IMR-90 (cell line): ENCODE results near the gene NACC1. TPM values are rescaled to one million over a fixed set of nuclear protein-coding genes. Genes with fewer than 3 reads are reported as not detected.

ENCODE experiments used
- ATAC-seq: fragments of 200-7000 bp; cut with Tn5 transposase; 2 replicates; pipeline ENCODE4 v1.9.1; 2020; ENCODE audit warnings: low read depth, mild to moderate bottlenecking, moderate library complexity
- BruUV-seq: library from RNA; stranded (reverse); fragments of 400-500 nt; replicated peaks from 2 replicates; lab custom pipeline; 2021; lab: Mats Ljungman, UMichigan
- CTCF ChIA-PET: fragments of 300-600 bp; formaldehyde crosslinking; extraction: SDS; loops from one replicate; lab custom pipeline; 2021; ENCODE audit warnings: antibody characterized with exemption; lab: Yijun Ruan, JAX
- POLR2A ChIA-PET: fragments of 300-600 bp; sonication (Branson Sonifier 250); formaldehyde crosslinking; loops from one replicate; lab custom pipeline; 2022; ENCODE audit warnings: antibody characterized with exemption; ENCODE audit not compliant: unreplicated experiment; lab: Charles Lee
- DNase-seq: peaks from one replicate; pipeline ENCODE4 v3.0.0; 2013
- H2AFZ ChIP-seq: replicated peaks from 2 replicates; pipeline ENCODE3; 2013; ENCODE audit warnings: low read length, mild to moderate bottlenecking; ENCODE audit not compliant: poor library complexity
- H2AK5ac ChIP-seq: 2 replicates; pipeline ENCODE4 v1.6.1; 2013; ENCODE audit warnings: low read depth, low read length, inconsistent platforms
- H2AK9ac ChIP-seq: replicated peaks from 2 replicates; pipeline ENCODE3; 2013; ENCODE audit warnings: mild to moderate bottlenecking, low read depth, low read length, moderate library complexity; ENCODE audit not compliant: poor library complexity
- H2BK120ac ChIP-seq: 2 replicates; pipeline ENCODE4 v1.6.1; 2013; ENCODE audit warnings: low read depth, low read length, inconsistent platforms
- H2BK15ac ChIP-seq: 3 replicates; pipeline ENCODE4 v1.6.1; 2013; ENCODE audit warnings: low read depth, low read length, inconsistent platforms
- H2BK20ac ChIP-seq: 2 replicates; pipeline ENCODE4 v1.6.1; 2013; ENCODE audit warnings: low read depth, mild to moderate bottlenecking, inconsistent platforms, low read length, moderate library complexity
- H2BK5ac ChIP-seq: 2 replicates; pipeline ENCODE4 v1.6.1; 2013; ENCODE audit warnings: mild to moderate bottlenecking, low read depth, low read length, inconsistent platforms; ENCODE audit not compliant: poor library complexity, severe bottlenecking
- H3K14ac ChIP-seq: replicated peaks from 2 replicates; pipeline ENCODE4 v1.6.1; 2013; ENCODE audit warnings: low read depth, low read length, inconsistent platforms
- H3K18ac ChIP-seq: 2 replicates; pipeline ENCODE4 v1.6.1; 2013; ENCODE audit warnings: low read depth, low read length, control low read depth
- H3K23ac ChIP-seq: 2 replicates; pipeline ENCODE4 v1.6.1; 2013; ENCODE audit warnings: low read depth, low read length, inconsistent platforms
- H3K27ac ChIP-seq: 2 replicates; pipeline ENCODE4 v1.5.1; 2013; ENCODE audit warnings: mild to moderate bottlenecking, control low read depth, low read length; ENCODE audit not compliant: insufficient read depth
- H3K27me3 ChIP-seq: 2 replicates; pipeline ENCODE4 v1.6.1; 2013; ENCODE audit warnings: low read length; ENCODE audit not compliant: control insufficient read depth, insufficient read depth
- H3K36me3 ChIP-seq: 2 replicates; pipeline ENCODE4 v1.6.1; 2013; ENCODE audit warnings: low read length, mixed read lengths; ENCODE audit not compliant: control insufficient read depth, insufficient read depth
- H3K4ac ChIP-seq: 2 replicates; pipeline ENCODE4 v1.6.1; 2013; ENCODE audit warnings: low read depth, low read length, inconsistent platforms
- H3K4me1 ChIP-seq: 2 replicates; pipeline ENCODE4 v1.6.1; 2013; ENCODE audit warnings: low read length, mixed read lengths; ENCODE audit not compliant: control insufficient read depth, insufficient read depth
- H3K4me2 ChIP-seq: 2 replicates; pipeline ENCODE4 v1.6.1; 2013; ENCODE audit warnings: low read depth, mild to moderate bottlenecking, control low read depth, low read length, moderate library complexity
- H3K4me3 ChIP-seq: 2 replicates; pipeline ENCODE4 v1.5.1; 2013; ENCODE audit warnings: low read depth, mild to moderate bottlenecking, control low read depth, low read length, moderate library complexity; ENCODE audit not compliant: insufficient read depth
- H3K56ac ChIP-seq: 2 replicates; pipeline ENCODE4 v1.6.1; 2013; ENCODE audit warnings: low read length, inconsistent platforms; ENCODE audit not compliant: insufficient read depth; ENCODE audit errors: extremely low read depth
- H3K79me1 ChIP-seq, 2 experiments: 2 replicates each; pipeline ENCODE4 v1.6.1; 2013; ENCODE audit warnings: low read length in 2 of 2, inconsistent platforms in 1 of 2, low read depth in 1 of 2
- H3K9ac ChIP-seq: 2 replicates; pipeline ENCODE4 v1.6.1; 2013; ENCODE audit warnings: low read depth, low read length, control low read depth
- H3K9me1 ChIP-seq: 2 replicates; pipeline ENCODE4 v1.6.1; 2013; ENCODE audit warnings: low read length, inconsistent platforms; ENCODE audit not compliant: insufficient read depth
- H3K9me3 ChIP-seq: 2 replicates; pipeline ENCODE4 v1.6.1; 2013; ENCODE audit warnings: low read length; ENCODE audit not compliant: control insufficient read depth, insufficient read depth
- H4K20me1 ChIP-seq: 2 replicates; pipeline ENCODE4 v1.6.1; 2013; ENCODE audit warnings: low read length, inconsistent platforms; ENCODE audit not compliant: insufficient read depth
- H4K5ac ChIP-seq: 2 replicates; pipeline ENCODE4 v1.6.1; 2013; ENCODE audit warnings: mild to moderate bottlenecking, low read depth, low read length, control low read depth
- H4K8ac ChIP-seq, 2 experiments: 2 replicates each; pipeline ENCODE4 v1.6.1; 2013; ENCODE audit warnings: low read depth in 2 of 2, low read length in 2 of 2, control low read depth in 1 of 2, inconsistent platforms in 1 of 2
- H4K91ac ChIP-seq: 2 replicates; pipeline ENCODE4 v1.6.1; 2013; ENCODE audit warnings: low read depth, low read length, inconsistent platforms; ENCODE audit not compliant: insufficient read depth
- BHLHE40 ChIP-seq: fragments of 150-350 bp; IDR thresholded peaks from 2 replicates; pipeline ENCODE4 v1.6.1; 2016; ENCODE audit warnings: mild to moderate bottlenecking, low read depth, low read length
- CEBPB ChIP-seq: IDR thresholded peaks from 2 replicates; pipeline ENCODE4 v1.6.1; 2012; ENCODE audit warnings: low read depth, low read length, improper control_type of control experiment
- CHD1 ChIP-seq: IDR thresholded peaks from 2 replicates; pipeline ENCODE4 v1.6.1; 2012; ENCODE audit warnings: low read depth, low read length, improper control_type of control experiment
- MAZ ChIP-seq: IDR thresholded peaks from 2 replicates; pipeline ENCODE4 v1.6.1; 2012; ENCODE audit warnings: low read depth, mild to moderate bottlenecking, low read length, improper control_type of control experiment, moderate library complexity, borderline replicate concordance
- MXI1 ChIP-seq: IDR thresholded peaks from 2 replicates; pipeline ENCODE4 v1.6.1; 2012; ENCODE audit warnings: low read depth, mild to moderate bottlenecking, low read length, moderate library complexity, borderline replicate concordance
- NFE2L2 ChIP-seq: fragments of 150-350 bp; IDR thresholded peaks from 2 replicates; pipeline ENCODE4 v1.6.1; 2016; ENCODE audit warnings: low read depth, mild to moderate bottlenecking, low read length
- POLR2A ChIP-seq: IDR thresholded peaks from 2 replicates; pipeline ENCODE4 v1.6.1; 2012; ENCODE audit warnings: mild to moderate bottlenecking, low read depth, low read length
- RCOR1 ChIP-seq: IDR thresholded peaks from 2 replicates; pipeline ENCODE4 v1.6.1; 2012; ENCODE audit warnings: mild to moderate bottlenecking, low read length, improper control_type of control experiment; ENCODE audit not compliant: insufficient replicate concordance
- RFX5 ChIP-seq: IDR thresholded peaks from 2 replicates; pipeline ENCODE4 v1.8.0; 2012; ENCODE audit warnings: low read depth, mild to moderate bottlenecking, low read length, moderate library complexity
- SMC3 ChIP-seq: fragments of 150-350 bp; IDR thresholded peaks from 2 replicates; pipeline ENCODE4 v1.6.1; 2016; ENCODE audit warnings: low read depth, mild to moderate bottlenecking, antibody characterized with exemption, low read length, moderate library complexity
- WGBS, 2 experiments: methylation state at CpG; one replicate each; pipeline versions ENCODE4 v1.1.5 to v1.1.7; 2013; ENCODE audit warnings: missing lambda C conversion rate in 2 of 2; ENCODE audit not compliant: insufficient read length in 1 of 2; ENCODE audit errors: extremely low coverage in 2 of 2; 5-methylcytosine and 5-hydroxymethylcytosine counted together
- dilution Hi-C: fragments of 300-500 bp; cut with HindIII; formaldehyde crosslinking; loops from one replicate; pipeline ENCODE4 v1.14.3; 2018; ENCODE audit warnings: low sequenced_read_pairs; ENCODE audit not compliant: unreplicated experiment
- in situ Hi-C: fragments of 300-500 bp; cut with MboI; formaldehyde crosslinking; loops from 3 replicates; pipeline ENCODE4 v1.14.3; 2019; ENCODE audit warnings: low sequenced_read_pairs, inconsistent platforms, mixed read lengths
- intact Hi-C: fragments of 100-400 bp; cut with micrococcal nuclease; formaldehyde crosslinking; loops from 2 replicates; pipeline ENCODE4 v1.10.0; 2022
- polyA plus RNA-seq, 3 experiments: library from polyadenylated mRNA; depleted of rRNA; stranded (reverse); fragments of >200 nt; gene quantifications; 2 replicates each; pipeline ENCODE4 v1.2.3, GENCODE V29; 2012; ENCODE audit warnings: low replicate concordance in 1 of 3
- total RNA-seq: library from RNA; depleted of rRNA; stranded (reverse); fragments of >200 nt; gene quantifications from 2 replicates; pipeline ENCODE4 v1.2.3, GENCODE V29; 2012
- TF ChIP-seq, protein P1 (sequence below): fragments of 150-350 bp; IDR thresholded peaks from 2 replicates; pipeline ENCODE4 v1.6.1; 2017; ENCODE audit warnings: mild to moderate bottlenecking, antibody characterized with exemption, low read length, low read depth

The NACC1 gene
- total and polyA plus RNA-seq, 2 of the 4 experiments (the other 2 are of a cell fraction), result 42.5 to 181 TPM

DNA sequence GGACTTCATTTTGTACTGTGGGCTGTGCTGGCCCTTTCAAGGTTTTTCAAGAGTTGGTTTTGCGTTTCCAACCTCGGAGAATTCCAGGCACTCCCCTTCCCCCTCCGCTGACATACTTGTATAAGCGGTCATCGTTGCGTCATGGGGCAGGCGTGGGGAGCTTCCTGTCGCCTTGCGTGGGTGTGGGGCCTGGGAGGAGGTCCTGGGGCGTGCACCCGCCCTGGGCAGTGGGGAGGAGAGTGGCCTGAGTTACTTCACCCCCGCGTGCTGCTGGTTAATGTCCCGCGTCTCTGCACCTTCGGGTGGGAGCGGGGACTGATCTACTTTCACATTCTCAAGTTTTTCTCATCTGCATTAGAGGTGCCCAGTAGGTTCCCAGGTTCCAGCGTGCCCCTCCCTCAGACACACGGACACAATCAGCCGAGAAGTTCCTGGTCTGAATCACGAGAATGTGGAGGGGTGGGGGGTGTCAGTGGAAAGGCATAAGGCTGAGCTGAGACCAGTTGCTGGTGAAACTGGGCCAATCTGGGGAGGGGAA is 36.2 kb downstream of the NACC1 start:
- Histone ChIP-seq H3K4ac (peak overlapping the region; percentile 95), H2AFZ (peak overlapping the region; percentile 4), H4K20me1 (peaks cover 29% of the 10 kb centered on the region), H3K4me1 (peaks cover 12% of the 10 kb centered on the region), H3K4me2 (peak overlapping the region; percentile 90), H4K91ac (peak overlapping the region; percentile 93), H2BK5ac (peak overlapping the region; percentile 88), H3K27ac (peak overlapping the region; percentile 80), H3K4me3 (peak overlapping the region; percentile 82), H3K36me3 (peaks cover 2% of the 10 kb centered on the region; the same call in 1 of the 2 replicates), H4K5ac (peak overlapping the region; percentile 57), H2BK15ac (peak overlapping the region; percentile 22; the same call in 1 of the 3 replicates), H2BK120ac (peak overlapping the region; percentile 65), H3K14ac (peak overlapping the region; percentile 99), H3K18ac (peak overlapping the region; percentile 83), H3K56ac (peak overlapping the region; percentile 98), H2BK20ac (no peak overlapping the region; the same call in 1 of the 2 replicates), H3K9me3 (no peaks in the 10 kb centered on the region), H4K8ac (peak overlapping the region; percentile 77 to 81), H3K27me3 (no peaks in the 10 kb centered on the region), H3K23ac (peak overlapping the region; percentile 98), H3K9ac (peak overlapping the region; percentile 99), H2AK9ac (peak overlapping the region; percentile 96), H2AK5ac (peak overlapping the region; percentile 88), H3K9me1 (no peaks in the 10 kb centered on the region), H3K79me1 (peaks cover 0 to 38% of the 10 kb centered on the region in 2 experiments; a peak in 2 of 4 replicates)
- in situ Hi-C loops, result loop anchor here (10.0 kb wide), 1 partner anchor 690 kb away; no protein-coding TSS in a partner anchor
- CTCF ChIA-PET, result no interaction called here
- POLR2A ChIA-PET, result interaction anchor here (0.5 to 0.6 kb wide), 2 partner anchors 9 to 63 kb away, joined by 3 to 7 read pairs; no protein-coding TSS in a partner anchor
- dilution Hi-C loops, result no loop called here
- TF ChIP-seq POLR2A (peak; percentile 59; the same call in 1 of the 2 replicates), CEBPB (peak; percentile 91), BHLHE40 (peak; percentile 67), RCOR1 (no peak), CHD1 (peak; percentile 91; the same call in 1 of the 2 replicates), RFX5 (no peak), NFE2L2 (no peak), SMC3 (no peak), MXI1 (peak; percentile 38; the same call in 1 of the 2 replicates), MAZ (peak; percentile 70; the same call in 1 of the 2 replicates)
- TF ChIP-seq, protein P1, sequence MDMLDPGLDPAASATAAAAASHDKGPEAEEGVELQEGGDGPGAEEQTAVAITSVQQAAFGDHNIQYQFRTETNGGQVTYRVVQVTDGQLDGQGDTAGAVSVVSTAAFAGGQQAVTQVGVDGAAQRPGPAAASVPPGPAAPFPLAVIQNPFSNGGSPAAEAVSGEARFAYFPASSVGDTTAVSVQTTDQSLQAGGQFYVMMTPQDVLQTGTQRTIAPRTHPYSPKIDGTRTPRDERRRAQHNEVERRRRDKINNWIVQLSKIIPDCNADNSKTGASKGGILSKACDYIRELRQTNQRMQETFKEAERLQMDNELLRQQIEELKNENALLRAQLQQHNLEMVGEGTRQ, result peak; percentile 18; the same call in 1 of the 2 replicates
- intact Hi-C loops, result loop anchor here (1.0 kb wide), 1 partner anchor 107 kb away; no protein-coding TSS in a partner anchor
- peak; percentile 95 for DNase-seq
- WGBS, 2 experiments, result no CpG with 5 or more reads among the region's 21 CpGs
- peak; percentile 4 for ATAC-seq
- no TSS peak for BruUV-seq
